HepG2 (cell line): ENCODE measurements around the gene OGFOD3. TPM values are rescaled to one million over a fixed set of nuclear protein-coding genes. Genes with fewer than 3 reads are reported as not detected.

Experiments
- CAMTA2 ChIP-seq: sonication (generic); formaldehyde crosslinking; IDR thresholded peaks from 2 replicates; pipeline ENCODE4 v1.4.0; 2020; ENCODE audit warnings: mild to moderate bottlenecking, missing genetic modification reagents, borderline replicate concordance
- DBP ChIP-seq: sonication (generic); formaldehyde crosslinking; IDR thresholded peaks from 2 replicates; pipeline ENCODE4 v1.4.0; 2020; ENCODE audit warnings: missing genetic modification reagents; ENCODE audit errors: not compliant biosample characterization
- EZH2 ChIP-seq: conservative IDR thresholded peaks from 2 replicates; pipeline ENCODE4 v1.6.1; 2012; ENCODE audit warnings: mild to moderate bottlenecking, low read depth, low read length, moderate library complexity
- GPN1 ChIP-seq: sonication (generic); formaldehyde crosslinking; IDR thresholded peaks from 2 replicates; pipeline ENCODE4 v1.5.1; 2020; ENCODE audit warnings: missing genetic modification reagents, borderline replicate concordance
- GTF3A ChIP-seq: sonication (generic); formaldehyde crosslinking; conservative IDR thresholded peaks from 2 replicates; pipeline ENCODE4 v1.4.0; 2020; ENCODE audit warnings: mild to moderate bottlenecking, missing genetic modification reagents
- KLF9 ChIP-seq: IDR thresholded peaks from 2 replicates; pipeline ENCODE4 v1.6.1; 2016; ENCODE audit warnings: low read depth
- KMT2B ChIP-seq: IDR thresholded peaks from 2 replicates; pipeline ENCODE4 v1.6.1; 2016; ENCODE audit warnings: missing genetic modification reagents, missing compliant biosample characterization
- MAFG ChIP-seq: sonication (generic); formaldehyde crosslinking; IDR thresholded peaks from 2 replicates; pipeline ENCODE4 v1.5.1; 2020; ENCODE audit warnings: mild to moderate bottlenecking, missing genetic modification reagents
- MBD4 ChIP-seq: IDR thresholded peaks from 2 replicates; pipeline ENCODE4 v1.6.1; 2012; ENCODE audit warnings: low read length, inconsistent platforms, borderline replicate concordance
- MTA1 ChIP-seq: sonication (generic); formaldehyde crosslinking; IDR thresholded peaks from 2 replicates; pipeline ENCODE4 v1.4.0; 2020; ENCODE audit warnings: missing genetic modification reagents, mild to moderate bottlenecking, borderline replicate concordance
- PRDM15 ChIP-seq: sonication (generic); formaldehyde crosslinking; IDR thresholded peaks from 2 replicates; pipeline ENCODE4 v1.4.0; 2020; ENCODE audit warnings: missing genetic modification reagents
- RCOR2 ChIP-seq: IDR thresholded peaks from 2 replicates; pipeline ENCODE4 v1.6.1; 2016; ENCODE audit warnings: missing biosample characterization, missing genetic modification reagents
- RORA ChIP-seq: sonication (generic); formaldehyde crosslinking; IDR thresholded peaks from 2 replicates; pipeline ENCODE4 v1.5.0; 2020; ENCODE audit warnings: mild to moderate bottlenecking, missing genetic modification reagents, moderate library complexity
- SMARCC2 ChIP-seq: fragments of 450-650 bp; IDR thresholded peaks from 2 replicates; pipeline ENCODE4 v1.6.1; 2017; ENCODE audit warnings: antibody characterized with exemption, mild to moderate bottlenecking
- TEAD2 ChIP-seq: sonication (generic); formaldehyde crosslinking; IDR thresholded peaks from 2 replicates; pipeline ENCODE4 v1.9.0; 2021; ENCODE audit warnings: missing genetic modification reagents
- ZNF274 ChIP-seq: sonication (generic); formaldehyde crosslinking; IDR thresholded peaks from 2 replicates; pipeline ENCODE4 v1.5.1; 2020; ENCODE audit warnings: mild to moderate bottlenecking, missing genetic modification reagents
- ZNF33A ChIP-seq: sonication (generic); formaldehyde crosslinking; IDR thresholded peaks from 2 replicates; pipeline ENCODE4 v1.5.1; 2020; ENCODE audit warnings: missing genetic modification reagents, mild to moderate bottlenecking, moderate library complexity, borderline replicate concordance
- ZNF580 ChIP-seq: IDR thresholded peaks from 2 replicates; pipeline ENCODE4 v1.6.1; 2016; ENCODE audit warnings: low read depth, borderline replicate concordance
- ZNF740 ChIP-seq: sonication (generic); formaldehyde crosslinking; IDR thresholded peaks from 2 replicates; pipeline ENCODE4 v1.4.0; 2020; ENCODE audit warnings: missing genetic modification reagents
- ZNF850 ChIP-seq: sonication (generic); formaldehyde crosslinking; conservative IDR thresholded peaks from 2 replicates; pipeline ENCODE4 v1.9.0; 2021; ENCODE audit warnings: mild to moderate bottlenecking, missing genetic modification reagents
- ZNF891 ChIP-seq: sonication (generic); formaldehyde crosslinking; IDR thresholded peaks from 2 replicates; pipeline ENCODE4 v1.5.0; 2020; ENCODE audit warnings: mild to moderate bottlenecking, missing genetic modification reagents
- ZSCAN22 ChIP-seq: sonication (generic); formaldehyde crosslinking; IDR thresholded peaks from 2 replicates; pipeline ENCODE4 v1.4.0; 2020; ENCODE audit warnings: mild to moderate bottlenecking, missing genetic modification reagents
- ZUFSP ChIP-seq: sonication (generic); formaldehyde crosslinking; IDR thresholded peaks from 2 replicates; pipeline ENCODE4 v1.9.0; 2021; ENCODE audit warnings: missing genetic modification reagents, mild to moderate bottlenecking, borderline replicate concordance
- polyA plus RNA-seq, 8 experiments: library from polyadenylated mRNA; depleted of rRNA in 3 of 8; stranded (reverse) in 7 of 8; unstranded in 1 of 8; fragments of >200 nt; fragmentation: Illumina TruSeq in 4 of 8; extraction: Trizol in 4 of 8; gene quantifications; 2 replicates each; pipeline versions ENCODE4 v1.2.1 to v1.2.3, GENCODE V29; 2011 to 2016; ENCODE audit warnings: low read depth in 4 of 8, missing spikeins in 1 of 8, mixed read lengths in 1 of 8; ENCODE audit not compliant: insufficient read depth in 1 of 8
- total RNA-seq, 5 experiments: library from RNA; depleted of rRNA; stranded (reverse); fragments of >200 nt; fragmentation: Illumina TruSeq; extraction: Trizol; gene quantifications; 2 replicates each; pipeline ENCODE4 v1.2.3, GENCODE V29; 2016; ENCODE audit warnings: low read depth in 1 of 5

Gene OGFOD3
- total and polyA plus RNA-seq, 2 of the 13 experiments (the other 11 are each of a cell fraction or from before 2014, with no cell fraction given): 40.0 to 42.1 TPM

GRCh38 chr17:82418001-82418986 lies at the start of gene OGFOD3, which contains the start of gene HEXD (continued):
- TF ChIP-seq ZNF580 (CRISPR knock-in tag): peak; percentile 44; the same call in 1 of the 2 replicates
- peak; percentile 61; the same call in 1 of the 2 replicates for TF ChIP-seq PRDM15 (CRISPR knock-in tag)
- peak; percentile 3; the same call in 1 of the 2 replicates for TF ChIP-seq ZNF891 (CRISPR knock-in tag)
- TF ChIP-seq ZNF274 (CRISPR knock-in tag): 0 out of 2 replicates have a peak, but pooled peaks have one; percentile 90
- TF ChIP-seq ZNF33A (CRISPR knock-in tag): no peak
- no peak for TF ChIP-seq RORA
- no peak for TF ChIP-seq MAFG (CRISPR knock-in tag)
- no peak for TF ChIP-seq GTF3A (CRISPR knock-in tag)
- peak; percentile 55; the same call in 1 of the 2 replicates for TF ChIP-seq ZNF740
- no peak for TF ChIP-seq TEAD2 (CRISPR knock-in tag)
- TF ChIP-seq DBP (CRISPR knock-in tag): no peak
- TF ChIP-seq MBD4: no peak
- TF ChIP-seq GPN1 (CRISPR knock-in tag): no peak
- peak; percentile 69; the same call in 1 of the 2 replicates for TF ChIP-seq KMT2B
- TF ChIP-seq EZH2: no peak
- TF ChIP-seq MTA1 (CRISPR knock-in tag): peak; percentile 14; the same call in 1 of the 2 replicates
- no peak for TF ChIP-seq RCOR2 (CRISPR knock-in tag)
- no peak for TF ChIP-seq SMARCC2
- TF ChIP-seq ZSCAN22: no peak
- TF ChIP-seq CAMTA2: peak; percentile 92; the same call in 1 of the 2 replicates
- 0 out of 2 replicates have a peak, but pooled peaks have one; percentile 25 for TF ChIP-seq ZNF850 (CRISPR knock-in tag)
- no peak for TF ChIP-seq KLF9 (CRISPR knock-in tag)
- no peak for TF ChIP-seq ZUFSP (CRISPR knock-in tag)
